ENCODE results near the gene AGPAT4.

AGPAT4 gene

GRCh38 chr6:161279677-161280415, 6.0 kb upstream of the AGPAT4 start:
- TF ChIP-seq, protein P1, sequence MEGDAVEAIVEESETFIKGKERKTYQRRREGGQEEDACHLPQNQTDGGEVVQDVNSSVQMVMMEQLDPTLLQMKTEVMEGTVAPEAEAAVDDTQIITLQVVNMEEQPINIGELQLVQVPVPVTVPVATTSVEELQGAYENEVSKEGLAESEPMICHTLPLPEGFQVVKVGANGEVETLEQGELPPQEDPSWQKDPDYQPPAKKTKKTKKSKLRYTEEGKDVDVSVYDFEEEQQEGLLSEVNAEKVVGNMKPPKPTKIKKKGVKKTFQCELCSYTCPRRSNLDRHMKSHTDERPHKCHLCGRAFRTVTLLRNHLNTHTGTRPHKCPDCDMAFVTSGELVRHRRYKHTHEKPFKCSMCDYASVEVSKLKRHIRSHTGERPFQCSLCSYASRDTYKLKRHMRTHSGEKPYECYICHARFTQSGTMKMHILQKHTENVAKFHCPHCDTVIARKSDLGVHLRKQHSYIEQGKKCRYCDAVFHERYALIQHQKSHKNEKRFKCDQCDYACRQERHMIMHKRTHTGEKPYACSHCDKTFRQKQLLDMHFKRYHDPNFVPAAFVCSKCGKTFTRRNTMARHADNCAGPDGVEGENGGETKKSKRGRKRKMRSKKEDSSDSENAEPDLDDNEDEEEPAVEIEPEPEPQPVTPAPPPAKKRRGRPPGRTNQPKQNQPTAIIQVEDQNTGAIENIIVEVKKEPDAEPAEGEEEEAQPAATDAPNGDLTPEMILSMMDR (IDR thresholded peaks at IDR 0.05; ENCODE audit: control insufficient read depth, extremely low read depth, insufficient read depth), result no peak
- DNase-seq (ENCODE audit: low read depth), result no peak
- no peak overlapping the region for H3K4me3 ChIP-seq (ENCODE audit: low read depth, low read length)

DNA sequence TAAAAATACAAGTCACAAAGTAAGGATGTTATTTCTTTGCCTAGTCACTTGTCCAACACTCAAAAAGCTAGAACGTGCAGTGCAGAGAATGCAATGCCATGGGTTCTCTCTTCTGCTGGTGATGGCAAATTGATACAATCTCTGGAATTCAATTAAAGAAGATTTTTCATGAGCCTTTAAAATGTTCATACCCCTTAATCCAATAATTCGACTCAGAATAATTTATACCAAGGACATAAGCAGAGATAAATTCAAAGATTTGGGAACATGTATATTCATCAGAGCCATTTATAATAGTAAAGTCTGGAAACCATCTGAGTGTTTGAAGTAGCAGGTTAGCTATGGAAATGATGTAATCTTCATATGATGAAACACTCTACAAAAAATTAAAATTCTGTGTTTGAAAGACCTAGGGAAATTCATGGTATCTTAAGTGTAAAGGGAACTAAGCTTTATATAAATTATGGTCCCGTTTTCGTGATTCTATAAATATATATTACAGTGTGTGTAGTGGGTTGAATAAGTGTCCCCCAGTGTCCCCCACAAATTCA, 2.8 kb upstream of the AGPAT4 start:
- H3K4me3 ChIP-seq (ENCODE audit: low read depth, low read length), result no peak overlapping the region
- TF ChIP-seq, protein P1 (IDR thresholded peaks at IDR 0.05; ENCODE audit: control insufficient read depth, extremely low read depth, insufficient read depth), result no peak
- no peak for DNase-seq (ENCODE audit: low read depth)

- no peak for DNase-seq (ENCODE audit: low read depth)
- TF ChIP-seq, protein P1 (IDR thresholded peaks at IDR 0.05; ENCODE audit: control insufficient read depth, extremely low read depth, insufficient read depth), result no peak
- H3K4me3 ChIP-seq (ENCODE audit: low read depth, low read length), result no peak overlapping the region
These were observed 1.0 kb upstream of the AGPAT4 start for GRCh38 chr6:161274898-161275297.

DNA sequence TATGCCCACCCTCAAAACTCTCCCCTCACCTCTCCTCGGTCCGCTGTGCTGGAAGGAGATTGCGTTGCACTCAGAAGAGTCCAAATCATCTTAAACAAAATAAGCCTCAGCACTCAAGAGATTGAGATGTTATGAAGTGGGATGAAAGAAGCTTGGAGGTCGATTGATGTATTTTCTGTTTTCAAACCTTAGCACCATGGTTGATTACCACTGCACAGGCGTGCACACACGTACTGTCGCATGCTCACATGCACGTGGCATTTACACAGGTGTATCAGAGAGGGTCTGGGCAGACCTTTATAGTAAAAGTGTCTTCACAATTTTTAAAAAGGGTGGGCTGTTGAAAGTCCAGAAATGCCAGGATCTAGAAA, 612 bp upstream of the AGPAT4 start:
- TF ChIP-seq, protein P1 (IDR thresholded peaks at IDR 0.05; ENCODE audit: control insufficient read depth, extremely low read depth, insufficient read depth), result no peak
- no peak for DNase-seq (ENCODE audit: low read depth)
- no peak overlapping the region for H3K4me3 ChIP-seq (ENCODE audit: low read depth, low read length)

GRCh38 chr6:161273274-161273751, 548 bp downstream of the AGPAT4 start:
- TF ChIP-seq, protein P1 (IDR thresholded peaks at IDR 0.05; ENCODE audit: control insufficient read depth, extremely low read depth, insufficient read depth), result no peak
- H3K4me3 ChIP-seq (ENCODE audit: low read depth, low read length), result no peak overlapping the region
- DNase-seq (ENCODE audit: low read depth), result no peak

- TF ChIP-seq, protein P1 (IDR thresholded peaks at IDR 0.05; ENCODE audit: control insufficient read depth, extremely low read depth, insufficient read depth), result no peak
- no peak for DNase-seq (ENCODE audit: low read depth)
- no peak overlapping the region for H3K4me3 ChIP-seq (ENCODE audit: low read depth, low read length)
These were observed 1.1 kb downstream of the AGPAT4 start for GRCh38 chr6:161272635-161273273.
